Neural progenitor cell (in vitro differentiated cells): ENCODE data around the gene TBC1D1. TPM values are rescaled to one million over a fixed set of nuclear protein-coding genes. Genes with fewer than 3 reads are reported as not detected.

Experiments
- DNase-seq: peaks from one replicate; pipeline ENCODE4 v3.0.0-alpha.2; 2016; ENCODE audit warnings: low spot score
- H2AFZ ChIP-seq: fragments of 200-600 bp; sonication (generic); replicated peaks from 2 replicates; pipeline ENCODE4 v1.6.1; 2016; ENCODE audit warnings: antibody characterized with exemption
- H3F3A ChIP-seq: fragments of 200-600 bp; sonication (generic); 2 replicates; pipeline ENCODE4 v1.6.1; 2016; ENCODE audit warnings: antibody characterized with exemption, low read depth
- H3K27ac ChIP-seq: fragments of 200-600 bp; sonication (generic); 2 replicates; pipeline ENCODE4 v1.5.1; 2016; ENCODE audit warnings: mild to moderate bottlenecking
- H3K27me3 ChIP-seq: fragments of 200-600 bp; sonication (generic); 2 replicates; pipeline ENCODE4 v1.6.1; 2016; ENCODE audit warnings: mild to moderate bottlenecking, moderate library complexity
- H3K36me3 ChIP-seq: fragments of 200-600 bp; sonication (generic); 2 replicates; pipeline ENCODE4 v1.5.1; 2016
- H3K4me1 ChIP-seq: fragments of 200-600 bp; sonication (generic); 2 replicates; pipeline ENCODE4 v1.6.1; 2016; ENCODE audit warnings: mixed run types
- H3K4me2 ChIP-seq: fragments of 200-600 bp; sonication (generic); 2 replicates; pipeline ENCODE4 v1.6.1; 2016
- H3K4me3 ChIP-seq: fragments of 200-600 bp; sonication (generic); 2 replicates; pipeline ENCODE4 v1.5.1; 2016
- H3K79me2 ChIP-seq: fragments of 200-600 bp; sonication (generic); 2 replicates; pipeline ENCODE4 v1.6.1; 2016; ENCODE audit warnings: low read depth
- H3K9ac ChIP-seq: fragments of 200-600 bp; sonication (generic); 2 replicates; pipeline ENCODE4 v1.6.1; 2016
- H3K9me3 ChIP-seq: fragments of 200-600 bp; sonication (generic); 2 replicates; pipeline ENCODE4 v1.5.1; 2016; ENCODE audit warnings: low read depth
- H4K20me1 ChIP-seq: fragments of 200-600 bp; sonication (generic); 2 replicates; pipeline ENCODE4 v1.6.1; 2016; ENCODE audit warnings: low read depth
- H3K27ac Mint-ChIP-seq: 3 replicates; pipeline ENCODE4 v1.8.0; 2021; ENCODE audit warnings: mixed read lengths
- H3K27me3 Mint-ChIP-seq: 2 replicates; pipeline ENCODE4 v1.8.0; 2022; ENCODE audit warnings: low read depth, mild to moderate bottlenecking, inconsistent platforms, moderate library complexity, mixed read lengths; ENCODE audit not compliant: insufficient read depth
- H3K36me3 Mint-ChIP-seq: 3 replicates; pipeline ENCODE4 v1.8.0; 2021; ENCODE audit warnings: mixed read lengths
- H3K4me1 Mint-ChIP-seq: 3 replicates; pipeline ENCODE4 v1.8.0; 2021; ENCODE audit warnings: mixed read lengths
- H3K4me3 Mint-ChIP-seq: 3 replicates; pipeline ENCODE4 v1.8.0; 2021; ENCODE audit warnings: mild to moderate bottlenecking, moderate library complexity, mixed read lengths
- H3K9me3 Mint-ChIP-seq: 3 replicates; pipeline ENCODE4 v1.8.0; 2020; ENCODE audit warnings: mixed read lengths
- EZH2 ChIP-seq: fragments of 200-600 bp; sonication (generic); IDR thresholded peaks from 2 replicates; pipeline ENCODE4 v1.6.1; 2017; ENCODE audit warnings: antibody characterized with exemption, mild to moderate bottlenecking, moderate library complexity
- EZH2phosphoT487 ChIP-seq: fragments of 200-600 bp; sonication (generic); IDR thresholded peaks from 2 replicates; pipeline ENCODE4 v1.6.1; 2017; ENCODE audit warnings: antibody characterized with exemption
- total RNA-seq: library from RNA; depleted of rRNA; stranded (reverse); fragments of >200 nt; gene quantifications from 2 replicates; pipeline ENCODE4 v1.2.3, GENCODE V29; 2015; ENCODE audit warnings: low replicate concordance
- TF ChIP-seq, protein P1 (sequence below): fragments of 200-600 bp; sonication (generic); IDR thresholded peaks from 2 replicates; pipeline ENCODE4 v1.5.1; 2017; ENCODE audit warnings: antibody characterized with exemption, mild to moderate bottlenecking

TBC1D1 gene
- total RNA-seq, 1 donor from 2014 or later = 208 TPM

- Histone ChIP-seq H3K79me2 (no peaks in the 10 kb centered on the region), H3K9me3 (no peaks in the 10 kb centered on the region), H4K20me1 (peaks cover 16% of the 10 kb centered on the region), H3K27me3 (no peaks in the 10 kb centered on the region), H3K27ac (no peak overlapping the region), H2AFZ (no peak overlapping the region), H3K4me1 (peaks cover 50% of the 10 kb centered on the region), H3K4me2 (peak overlapping the region; percentile 16), H3F3A (peaks cover 33% of the 10 kb centered on the region), H3K36me3 (no peaks in the 10 kb centered on the region), H3K9ac (no peak overlapping the region), H3K4me3 (no peak overlapping the region)
- no peak for DNase-seq
- no peaks in the 10 kb centered on the region for H3K9me3 Mint-ChIP-seq
- peaks cover 28% of the 10 kb centered on the region for H3K36me3 Mint-ChIP-seq
- H3K4me1 Mint-ChIP-seq = peaks cover 68% of the 10 kb centered on the region
- H3K27me3 Mint-ChIP-seq = no peaks in the 10 kb centered on the region
- H3K4me3 Mint-ChIP-seq = peak overlapping the region; percentile 42
- H3K27ac Mint-ChIP-seq = peak overlapping the region; percentile 55
- TF ChIP-seq EZH2 (no peak), EZH2phosphoT487 (no peak)
- TF ChIP-seq, protein P1, sequence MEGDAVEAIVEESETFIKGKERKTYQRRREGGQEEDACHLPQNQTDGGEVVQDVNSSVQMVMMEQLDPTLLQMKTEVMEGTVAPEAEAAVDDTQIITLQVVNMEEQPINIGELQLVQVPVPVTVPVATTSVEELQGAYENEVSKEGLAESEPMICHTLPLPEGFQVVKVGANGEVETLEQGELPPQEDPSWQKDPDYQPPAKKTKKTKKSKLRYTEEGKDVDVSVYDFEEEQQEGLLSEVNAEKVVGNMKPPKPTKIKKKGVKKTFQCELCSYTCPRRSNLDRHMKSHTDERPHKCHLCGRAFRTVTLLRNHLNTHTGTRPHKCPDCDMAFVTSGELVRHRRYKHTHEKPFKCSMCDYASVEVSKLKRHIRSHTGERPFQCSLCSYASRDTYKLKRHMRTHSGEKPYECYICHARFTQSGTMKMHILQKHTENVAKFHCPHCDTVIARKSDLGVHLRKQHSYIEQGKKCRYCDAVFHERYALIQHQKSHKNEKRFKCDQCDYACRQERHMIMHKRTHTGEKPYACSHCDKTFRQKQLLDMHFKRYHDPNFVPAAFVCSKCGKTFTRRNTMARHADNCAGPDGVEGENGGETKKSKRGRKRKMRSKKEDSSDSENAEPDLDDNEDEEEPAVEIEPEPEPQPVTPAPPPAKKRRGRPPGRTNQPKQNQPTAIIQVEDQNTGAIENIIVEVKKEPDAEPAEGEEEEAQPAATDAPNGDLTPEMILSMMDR = no peak
These were observed 238.8 kb downstream of the TBC1D1 start for GRCh38 chr4:38129460-38130227.

DNA sequence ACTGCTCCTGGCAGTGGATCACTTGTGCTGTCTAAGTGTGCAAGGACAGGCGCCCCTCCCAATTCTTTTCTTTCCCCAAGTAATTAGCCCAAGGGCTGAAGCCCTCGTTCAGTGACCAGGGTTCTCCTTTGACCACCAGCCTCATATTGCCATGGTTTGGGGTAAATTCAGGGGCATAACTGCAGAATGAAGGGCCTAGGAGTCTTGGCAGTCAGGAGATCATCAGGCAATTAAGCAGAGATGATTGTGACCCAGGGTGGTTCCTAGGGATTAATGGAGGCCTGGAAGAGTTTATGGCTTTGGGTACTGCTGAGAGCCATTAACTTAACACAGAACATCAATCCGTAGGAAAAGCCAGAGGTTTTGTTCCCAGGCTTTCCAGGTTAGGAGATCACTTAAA is 240.0 kb downstream of the TBC1D1 start:
- no peaks in the 10 kb centered on the region for H3K27me3 Mint-ChIP-seq
- Histone ChIP-seq H2AFZ (no peak overlapping the region), H3K9ac (no peak overlapping the region), H3F3A (peaks cover 33% of the 10 kb centered on the region), H3K4me1 (peaks cover 50% of the 10 kb centered on the region), H3K79me2 (no peaks in the 10 kb centered on the region), H3K9me3 (no peaks in the 10 kb centered on the region), H4K20me1 (peaks cover 16% of the 10 kb centered on the region), H3K27ac (no peak overlapping the region), H3K4me3 (no peak overlapping the region), H3K4me2 (peak overlapping the region; percentile 53), H3K27me3 (no peaks in the 10 kb centered on the region), H3K36me3 (no peaks in the 10 kb centered on the region)
- peak overlapping the region; percentile 78 for H3K27ac Mint-ChIP-seq
- no peak for DNase-seq
- TF ChIP-seq, protein P1 = no peak
- no peak for TF ChIP-seq EZH2
- no peak for TF ChIP-seq EZH2phosphoT487
- H3K36me3 Mint-ChIP-seq = peaks cover 29% of the 10 kb centered on the region
- H3K4me3 Mint-ChIP-seq = no peak overlapping the region
- H3K4me1 Mint-ChIP-seq = peaks cover 73% of the 10 kb centered on the region
- no peaks in the 10 kb centered on the region for H3K9me3 Mint-ChIP-seq

GRCh38 chr4:38131371-38132091 is 240.6 kb downstream of the TBC1D1 start:
- Mint-ChIP-seq H3K27me3 (no peaks in the 10 kb centered on the region), H3K4me1 (peaks cover 73% of the 10 kb centered on the region), H3K4me3 (peak overlapping the region; percentile 53), H3K9me3 (no peaks in the 10 kb centered on the region), H3K27ac (peak overlapping the region; percentile 91), H3K36me3 (peaks cover 34% of the 10 kb centered on the region)
- Histone ChIP-seq H2AFZ (no peak overlapping the region), H3K4me3 (peak overlapping the region; percentile 14), H3K9ac (no peak overlapping the region), H3F3A (peaks cover 33% of the 10 kb centered on the region), H3K36me3 (no peaks in the 10 kb centered on the region), H3K9me3 (no peaks in the 10 kb centered on the region), H4K20me1 (peaks cover 16% of the 10 kb centered on the region), H3K4me1 (peaks cover 50% of the 10 kb centered on the region), H3K27ac (peak overlapping the region; percentile 79), H3K4me2 (peak overlapping the region; percentile 53), H3K27me3 (no peaks in the 10 kb centered on the region), H3K79me2 (no peaks in the 10 kb centered on the region)
- peak; percentile 80 for DNase-seq
- TF ChIP-seq, protein P1 = no peak
- TF ChIP-seq EZH2phosphoT487 = no peak
- TF ChIP-seq EZH2 = no peak
